ENCODE measurements around the gene STMP1.
"Not testable (repeated sequence)": the region's sequence is repeated elsewhere in the genome, so short reads cannot be mapped to it uniquely, and the experiment has no call there.

The STMP1 gene

GRCh38 chr7:135662373-135663114 is at the start of gene STMP1:
TSS of gene STMP1 (plus strand) at chr7:135662514.
- DNase-seq = peak; percentile 93 to 94

GRCh38 chr7:135616136-135616535 is 46.2 kb upstream of the STMP1 start:
- no peak for DNase-seq

GRCh38 chr7:135617781-135618180 is 44.5 kb upstream of the STMP1 start:
- DNase-seq = no peak

GRCh38 chr7:135618510-135618909 is 43.8 kb upstream of the STMP1 start:
- DNase-seq = no peak

- no peak for DNase-seq
These were observed 41.9 kb upstream of the STMP1 start for GRCh38 chr7:135620447-135620846.

- DNase-seq = peak in 1 of 2 donors; percentile 61
These were observed 41.1 kb upstream of the STMP1 start for GRCh38 chr7:135620980-135621850.

- DNase-seq = no peak
These were observed 28.0 kb upstream of the STMP1 start for GRCh38 chr7:135634191-135634878.

- not testable (repeated sequence) for DNase-seq
These were observed 22.6 kb upstream of the STMP1 start for GRCh38 chr7:135639690-135640089.

- no peak for DNase-seq
These were observed 18.2 kb upstream of the STMP1 start for GRCh38 chr7:135644154-135644553.

- DNase-seq = no peak
These were observed 17.6 kb upstream of the STMP1 start for GRCh38 chr7:135644729-135645128.

- DNase-seq = peak in 1 of 2 donors; percentile 57
These were observed 16.9 kb upstream of the STMP1 start for GRCh38 chr7:135645296-135645904.

- DNase-seq = no peak
These were observed 14.6 kb upstream of the STMP1 start for GRCh38 chr7:135647755-135648154.

GRCh38 chr7:135648235-135648634 is 14.1 kb upstream of the STMP1 start:
- DNase-seq = no peak

- no peak for DNase-seq
These were observed 11.3 kb upstream of the STMP1 start for GRCh38 chr7:135650831-135651573.

GRCh38 chr7:135653340-135654080 is 8.8 kb upstream of the STMP1 start:
- no peak for DNase-seq

- no peak for DNase-seq
These were observed 3.8 kb upstream of the STMP1 start for GRCh38 chr7:135658564-135658963.

- peak in 1 of 2 donors; percentile 6 for DNase-seq
These were observed 3.0 kb upstream of the STMP1 start for GRCh38 chr7:135659159-135659846.

GRCh38 chr7:135661311-135662122 is 797 bp upstream of the STMP1 start:
- peak in 1 of 2 donors; percentile 5 for DNase-seq

- no peak for DNase-seq
These were observed 266 bp upstream of the STMP1 start for GRCh38 chr7:135662123-135662372.

GRCh38 chr7:135664046-135664589 is 1.8 kb downstream of the STMP1 start:
- no peak for DNase-seq

All from CD4-positive, alpha-beta T cell treated with Interleukin-4 for 1 hour (primary cell).